ENCODE results near the gene ARID5B.

Gene ARID5B

DNA sequence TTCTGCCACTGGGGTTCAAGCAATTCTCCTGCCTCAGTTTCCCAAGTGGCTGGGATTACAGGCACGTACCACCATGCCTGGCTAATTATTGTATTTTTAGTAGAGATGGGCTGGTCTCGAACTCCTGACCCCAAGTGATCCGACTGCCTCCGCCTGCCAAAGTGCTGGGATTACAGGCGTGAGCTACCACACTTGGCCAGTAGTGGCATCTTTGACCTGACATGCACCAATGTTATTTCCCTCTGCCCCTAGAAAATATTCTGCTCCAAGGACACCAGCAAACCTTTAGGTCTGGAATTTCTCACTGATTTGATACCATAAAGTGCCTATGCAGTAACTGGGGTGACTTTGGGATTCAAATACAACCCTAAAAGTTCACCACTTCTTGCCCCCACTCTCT, 179.4 kb downstream of the ARID5B start:
- DNase-seq = no peak

DNA sequence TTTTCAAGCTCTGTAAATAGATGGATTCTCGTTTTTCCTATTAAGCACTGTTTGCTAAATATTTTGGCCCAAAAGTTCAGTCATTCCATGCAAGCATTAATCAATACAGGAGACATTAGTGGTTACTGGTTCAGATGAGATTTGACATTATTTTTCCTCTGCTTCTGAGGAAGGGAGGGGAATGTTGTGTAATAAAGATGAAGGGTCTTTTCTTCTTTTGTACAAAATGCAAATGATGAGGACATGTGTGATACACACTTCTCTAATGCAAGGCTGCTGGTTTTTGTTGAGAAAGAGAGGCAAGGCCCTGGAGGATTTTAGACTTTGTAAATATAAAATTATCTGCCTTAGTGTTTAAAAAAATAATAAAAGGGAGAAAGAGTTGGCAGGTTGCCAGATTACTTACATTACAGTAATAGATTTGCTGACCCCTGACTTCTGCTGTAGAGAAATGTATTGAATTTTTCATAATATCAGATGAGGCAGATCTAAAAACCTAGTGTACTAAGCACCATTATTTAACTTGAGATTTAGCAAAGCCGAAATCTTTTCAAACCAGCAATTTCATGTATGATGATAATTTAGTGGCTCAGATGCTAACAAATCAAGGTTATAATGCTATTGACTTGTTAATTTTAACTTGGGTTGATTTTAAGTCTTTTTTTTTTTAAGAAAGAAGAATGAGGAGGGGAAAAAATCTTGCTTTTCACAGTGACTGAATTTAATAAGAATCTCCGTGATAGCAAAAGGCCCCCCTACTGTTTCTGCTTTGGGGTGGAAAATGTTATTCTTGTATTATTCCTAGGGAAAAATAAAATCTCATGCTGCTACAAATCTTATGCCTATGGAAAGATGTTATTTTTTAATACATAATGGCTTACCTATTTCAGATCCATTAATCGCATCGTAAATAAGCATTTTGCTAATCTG, 180.1 kb downstream of the ARID5B start:
- DNase-seq = no peak

GRCh38 chr10:62082271-62082656, 180.8 kb downstream of the ARID5B start:
- DNase-seq = no peak

- DNase-seq = no peak
These were observed 181.4 kb downstream of the ARID5B start for GRCh38 chr10:62082729-62083411.

DNA sequence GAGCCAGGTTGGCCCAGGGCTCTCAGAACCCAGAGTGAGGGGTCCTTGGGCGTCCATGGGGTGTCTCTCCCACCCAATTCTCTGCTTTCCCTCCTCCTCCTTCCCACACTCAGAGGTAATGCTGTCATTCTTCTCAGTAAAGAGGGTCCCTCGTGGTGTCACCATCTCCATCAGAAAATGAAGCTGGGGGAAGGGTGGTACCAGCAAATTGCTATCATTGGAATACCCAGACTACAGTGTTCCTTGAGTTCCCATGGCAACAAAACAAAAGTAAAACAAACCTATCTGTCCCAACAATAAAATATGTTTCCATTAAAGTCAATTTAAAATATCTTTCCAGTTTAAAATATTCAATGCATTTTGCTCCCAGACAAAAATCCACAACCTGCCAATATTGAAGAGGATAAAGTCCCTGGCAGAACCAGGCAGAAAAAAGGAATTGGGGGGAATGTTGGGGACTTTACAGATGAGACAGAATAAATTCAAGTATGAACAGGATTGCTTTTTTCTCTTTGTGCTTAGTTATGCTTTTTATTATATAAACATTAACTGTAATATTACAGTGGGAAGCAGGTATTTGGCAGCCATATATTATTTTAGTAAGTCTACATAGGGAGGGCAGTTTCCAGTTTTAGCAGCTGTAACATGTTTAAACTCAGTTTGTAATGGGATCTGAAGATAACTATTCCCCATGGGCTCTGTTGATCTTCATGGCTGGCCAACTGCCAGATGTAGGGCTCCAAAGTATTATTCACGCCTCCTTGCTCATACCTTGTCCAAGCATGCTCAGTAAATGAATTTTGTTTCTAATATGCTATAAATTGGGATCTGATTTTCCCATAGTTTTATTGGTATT, 182.1 kb downstream of the ARID5B start:
- DNase-seq = no peak

DNA sequence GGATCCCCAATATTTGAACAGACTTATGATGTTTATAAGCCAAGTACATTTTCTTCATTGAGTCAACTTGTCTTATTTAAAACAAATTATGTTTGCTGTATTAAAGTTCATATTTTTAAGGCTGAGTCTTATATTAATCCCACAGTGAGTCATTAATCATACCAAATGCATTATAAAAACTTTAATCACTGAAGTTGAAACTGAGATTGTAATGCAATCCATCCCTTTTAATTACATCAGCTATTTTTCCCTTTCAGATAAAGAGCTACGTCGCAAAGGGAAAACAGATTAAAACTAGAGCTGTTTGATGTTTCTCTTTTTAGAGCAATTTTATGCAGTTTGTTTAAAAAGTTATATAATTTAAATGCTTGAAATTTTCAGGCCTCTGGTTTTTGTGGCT, 183.0 kb downstream of the ARID5B start:
- no peak for DNase-seq

DNA sequence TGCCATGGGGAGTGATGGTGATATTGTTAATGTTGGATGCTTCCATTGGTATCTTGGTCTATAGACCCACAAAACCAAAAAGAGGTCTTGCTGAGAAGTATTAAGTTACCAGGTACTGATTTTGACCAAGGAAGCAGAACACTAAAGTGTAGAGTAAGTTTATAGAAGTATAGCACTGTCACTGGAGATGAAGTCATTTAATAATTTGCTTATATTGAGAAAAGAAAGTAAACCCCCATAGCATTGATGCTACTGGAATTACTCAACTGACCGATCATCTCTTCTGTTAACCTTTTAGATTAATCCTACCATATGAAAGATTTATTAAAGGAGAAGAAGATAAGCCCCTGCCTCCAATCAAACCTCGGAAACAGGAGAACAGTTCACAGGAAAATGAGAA, 183.9 kb downstream of the ARID5B start:
- DNase-seq = no peak

- no peak for DNase-seq
These were observed 184.3 kb downstream of the ARID5B start for GRCh38 chr10:62085821-62086220.

- DNase-seq = no peak
These were observed 185.8 kb downstream of the ARID5B start for GRCh38 chr10:62087329-62087728.

DNA sequence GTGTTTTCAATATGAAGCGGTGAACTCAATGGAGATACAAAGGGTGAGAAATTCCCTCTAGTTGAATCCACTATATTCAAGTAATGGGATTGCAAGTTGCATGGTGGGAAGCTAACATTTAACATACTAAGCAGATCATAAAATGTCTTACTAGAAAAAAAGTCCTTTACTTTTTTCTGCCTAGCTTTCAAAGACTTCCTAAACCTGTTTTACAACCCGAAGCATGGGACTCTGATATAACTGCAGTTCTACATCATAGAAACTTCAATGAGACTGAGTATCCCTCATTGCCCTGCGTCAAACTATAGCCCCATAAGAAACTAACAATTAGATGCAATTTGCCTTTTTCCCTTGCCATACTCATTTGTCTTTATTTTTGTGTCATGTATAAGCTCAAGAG, 187.3 kb downstream of the ARID5B start:
- no peak for DNase-seq

DNA sequence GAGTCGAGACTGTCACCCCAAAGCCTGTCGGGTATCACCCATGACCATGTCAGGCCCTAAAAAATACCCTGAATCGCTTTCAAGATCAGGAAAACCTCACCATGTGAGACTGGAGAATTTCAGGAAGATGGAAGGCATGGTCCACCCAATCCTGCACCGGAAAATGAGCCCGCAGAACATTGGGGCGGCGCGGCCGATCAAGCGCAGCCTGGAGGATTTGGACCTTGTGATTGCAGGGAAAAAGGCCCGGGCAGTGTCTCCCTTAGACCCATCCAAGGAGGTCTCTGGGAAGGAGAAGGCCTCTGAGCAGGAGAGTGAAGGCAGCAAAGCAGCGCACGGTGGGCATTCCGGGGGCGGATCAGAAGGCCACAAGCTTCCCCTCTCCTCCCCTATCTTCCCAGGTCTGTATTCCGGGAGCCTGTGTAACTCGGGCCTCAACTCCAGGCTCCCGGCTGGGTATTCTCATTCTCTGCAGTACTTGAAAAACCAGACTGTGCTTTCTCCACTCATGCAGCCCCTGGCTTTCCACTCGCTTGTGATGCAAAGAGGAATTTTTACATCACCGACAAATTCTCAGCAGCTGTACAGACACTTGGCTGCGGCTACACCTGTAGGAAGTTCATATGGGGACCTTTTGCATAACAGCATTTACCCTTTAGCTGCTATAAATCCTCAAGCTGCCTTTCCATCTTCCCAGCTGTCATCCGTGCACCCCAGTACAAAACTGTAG, 191.0 kb downstream of the ARID5B start:
- DNase-seq = no peak

- DNase-seq = no peak
These were observed 192.4 kb downstream of the ARID5B start for GRCh38 chr10:62093863-62094291.

DNA sequence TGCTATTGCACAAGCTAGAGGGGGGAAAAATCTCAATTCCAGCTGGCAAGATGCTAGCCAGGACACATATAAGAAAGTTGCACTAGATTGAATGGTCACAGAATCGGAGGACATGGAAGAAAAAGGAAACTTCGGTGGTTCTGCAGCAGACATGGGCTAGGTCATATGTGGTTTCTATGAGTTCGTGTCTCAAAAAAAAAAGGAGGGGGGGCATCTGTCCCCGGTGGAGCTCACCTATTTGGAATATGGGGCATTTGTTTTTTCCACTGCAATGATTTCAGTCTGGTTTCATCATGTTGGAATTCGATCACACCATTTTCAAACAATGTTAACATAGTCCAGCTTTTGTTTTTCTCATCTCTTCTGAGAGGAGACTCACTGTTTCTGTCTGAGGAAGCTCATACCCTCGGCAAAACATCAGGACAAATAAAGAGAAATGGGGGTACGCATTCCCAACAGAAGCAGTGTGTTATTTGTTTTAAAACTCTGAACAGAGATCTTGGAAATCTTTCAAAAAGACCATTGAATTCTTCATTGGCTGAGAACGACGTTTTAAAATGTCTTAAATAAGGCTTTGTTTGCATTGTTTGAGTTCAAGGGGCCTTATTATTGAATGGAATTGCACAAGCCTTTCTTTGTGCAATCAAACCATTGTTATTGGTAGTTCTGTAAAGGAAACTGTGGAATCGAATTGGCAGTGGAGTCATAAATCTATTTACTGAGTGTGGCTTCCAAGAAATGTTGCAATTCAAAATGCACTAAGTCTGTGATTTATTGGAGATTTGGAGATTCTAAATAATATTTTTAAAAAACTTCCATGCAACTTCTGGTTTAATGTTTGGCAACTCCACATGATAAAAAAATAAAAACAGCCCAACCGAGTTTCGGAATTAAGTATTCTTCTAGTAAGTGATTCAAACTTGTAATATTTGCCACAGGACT, 194.0 kb downstream of the ARID5B start:
- peak in 2 of 14 donors; percentile 23 to 37 for DNase-seq

- no peak for DNase-seq
These were observed 194.9 kb downstream of the ARID5B start for GRCh38 chr10:62096256-62096933.

DNA sequence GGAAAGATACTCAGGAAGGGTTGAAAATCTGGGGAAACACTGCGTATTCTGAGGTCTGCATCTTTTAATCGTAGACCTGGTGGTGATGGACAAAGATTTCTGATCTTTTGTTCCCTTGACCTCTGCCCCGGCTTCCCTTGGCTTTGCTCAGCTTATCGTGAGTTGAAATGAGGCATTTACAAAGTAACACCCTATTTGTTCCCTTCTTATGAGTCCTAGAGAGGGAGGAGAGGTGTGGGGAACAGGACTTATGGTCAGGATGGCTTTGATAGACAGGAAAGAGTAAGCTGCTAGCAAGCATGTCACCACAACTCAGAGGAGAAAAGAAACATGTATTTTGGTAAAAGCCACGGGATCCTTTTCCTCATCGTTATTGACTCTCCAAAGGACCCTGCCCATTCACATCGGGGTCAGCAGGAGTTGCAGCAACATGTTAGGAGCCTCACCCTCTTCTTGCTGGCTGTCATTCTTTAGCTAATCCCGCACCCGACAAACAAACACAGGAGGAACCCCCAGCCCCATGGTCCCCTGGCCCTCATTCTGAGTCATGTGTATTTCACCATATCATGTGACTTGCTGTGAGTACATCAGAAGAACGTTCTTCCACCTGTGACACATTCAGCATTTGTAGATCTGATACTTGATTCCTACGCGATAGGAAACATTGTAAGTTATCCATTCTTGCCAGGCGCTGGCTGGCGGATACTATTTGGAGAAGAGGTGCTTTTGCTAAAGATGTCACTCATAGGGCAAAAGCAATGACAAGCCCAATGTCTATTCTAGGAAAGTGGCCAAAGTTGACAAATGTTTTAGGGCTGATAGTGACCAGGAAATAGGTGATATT, 197.0 kb downstream of the ARID5B start:
- no peak for DNase-seq

GRCh38 chr10:62099299-62099698, 197.8 kb downstream of the ARID5B start:
- no peak for DNase-seq

DNA sequence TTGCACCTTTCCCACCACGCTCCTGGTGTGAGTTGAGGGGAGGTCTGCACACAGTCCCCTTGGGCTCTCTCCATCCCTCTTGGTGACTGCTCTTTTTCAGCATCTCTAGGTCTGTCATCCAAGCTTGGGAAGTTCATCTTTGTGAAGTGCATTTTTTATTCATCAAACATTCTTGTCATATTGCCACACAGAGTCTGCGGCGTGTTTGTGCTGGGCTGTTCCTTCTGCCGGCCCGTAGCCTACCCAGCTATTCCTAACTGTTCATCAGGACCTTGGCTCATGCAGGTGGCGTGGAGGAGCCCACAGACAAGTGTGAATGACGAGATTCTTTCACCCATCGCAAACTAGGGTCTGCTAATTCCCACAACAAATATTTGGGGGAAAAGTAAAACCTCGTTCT, 202.4 kb downstream of the ARID5B start:
- DNase-seq = no peak

GRCh38 chr10:62106929-62107519, 205.5 kb downstream of the ARID5B start:
- DNase-seq = no peak

All from C1 segment of cervical spinal cord (tissue), 14 donors.